NT2/D1 (cell line): Measurements from ENCODE around the gene ZDHHC9.

Experiments used
- SUZ12 ChIP-seq: IDR thresholded peaks from 2 replicates; pipeline ENCODE4 v1.6.1; 2011; ENCODE audit not compliant: insufficient read length, insufficient read depth; ENCODE audit errors: extremely low read depth
- YY1 ChIP-seq: IDR thresholded peaks from 2 replicates; pipeline ENCODE4 v1.6.1; 2011; ENCODE audit not compliant: insufficient read length, insufficient read depth
- ZNF274 ChIP-seq: IDR thresholded peaks from 2 replicates; pipeline ENCODE4 v1.6.1; 2011; ENCODE audit warnings: mild to moderate bottlenecking, low read depth, low read length

GRCh38 chrX:129823115-129823514, 20.6 kb downstream of the ZDHHC9 start:
- no peak for TF ChIP-seq YY1
- no peak for TF ChIP-seq ZNF274
- no peak for TF ChIP-seq SUZ12
